Middle frontal gyrus (tissue), 1 donor: ENCODE data around the gene METRNL.

Source experiments
- DNase-seq: peaks from one replicate; pipeline ENCODE4 v3.0.0-alpha.2; 2015; ENCODE audit warnings: low spot score; ENCODE audit errors: extremely low spot score

Gene METRNL

DNA sequence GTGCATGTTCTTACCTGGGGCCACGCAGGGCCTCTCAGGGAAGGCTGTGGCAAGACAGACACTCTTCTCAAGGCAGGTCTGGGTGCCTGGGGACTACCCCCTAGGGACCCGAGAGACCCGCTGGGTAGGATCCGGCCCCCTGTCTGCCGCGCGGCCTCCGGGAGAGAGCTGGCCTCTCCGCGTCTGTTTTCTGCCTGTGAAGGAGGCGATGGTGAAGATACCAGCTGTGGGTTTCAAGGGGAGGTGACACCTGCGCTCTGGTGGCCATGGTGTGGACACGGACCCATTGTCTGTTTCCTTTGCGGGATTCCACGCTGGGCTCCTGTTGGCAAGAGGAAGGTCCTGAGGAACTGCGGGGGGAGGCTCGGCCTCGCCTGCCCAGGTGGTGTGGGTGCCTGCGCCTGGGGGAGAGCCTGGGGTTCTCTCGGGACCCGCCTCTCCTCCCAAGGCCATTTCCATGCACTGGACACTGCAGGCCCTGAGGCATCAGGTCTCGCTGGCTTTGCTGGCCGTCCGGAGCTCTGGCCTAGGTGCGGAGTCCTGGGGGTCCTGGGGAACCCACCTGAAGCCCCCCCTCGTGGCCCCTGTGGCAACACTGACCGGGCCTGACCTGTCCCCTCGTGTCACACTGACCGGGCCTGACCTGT lies 12.2 kb upstream of the METRNL start:
- no peak for DNase-seq

DNA sequence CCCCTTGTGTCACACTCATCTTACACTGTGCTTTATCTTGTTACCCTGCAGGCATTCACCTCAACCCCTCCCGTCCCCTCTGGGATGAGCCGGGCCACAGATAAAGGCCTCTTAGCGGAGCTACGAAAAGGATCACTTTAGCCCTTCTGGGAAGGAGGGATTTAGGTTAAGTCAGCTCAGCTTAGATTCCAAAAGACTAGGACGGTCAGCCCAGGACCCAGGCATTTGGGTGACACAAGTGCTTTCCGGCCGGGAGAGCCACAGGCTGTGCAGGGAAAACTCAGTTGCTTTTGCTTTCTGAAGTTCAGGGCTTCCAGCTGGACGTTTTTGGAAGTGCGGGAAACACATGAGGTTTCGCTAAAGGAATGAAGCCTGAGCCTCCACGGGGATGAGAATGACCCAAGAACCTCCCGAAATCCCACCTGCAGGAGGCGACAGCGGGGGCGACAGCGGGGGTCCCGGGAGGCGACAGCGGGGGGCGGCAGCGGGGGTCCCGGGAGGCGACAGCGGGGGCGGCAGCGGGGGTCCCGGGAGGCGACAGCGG lies 11.6 kb upstream of the METRNL start:
- no peak for DNase-seq

DNA sequence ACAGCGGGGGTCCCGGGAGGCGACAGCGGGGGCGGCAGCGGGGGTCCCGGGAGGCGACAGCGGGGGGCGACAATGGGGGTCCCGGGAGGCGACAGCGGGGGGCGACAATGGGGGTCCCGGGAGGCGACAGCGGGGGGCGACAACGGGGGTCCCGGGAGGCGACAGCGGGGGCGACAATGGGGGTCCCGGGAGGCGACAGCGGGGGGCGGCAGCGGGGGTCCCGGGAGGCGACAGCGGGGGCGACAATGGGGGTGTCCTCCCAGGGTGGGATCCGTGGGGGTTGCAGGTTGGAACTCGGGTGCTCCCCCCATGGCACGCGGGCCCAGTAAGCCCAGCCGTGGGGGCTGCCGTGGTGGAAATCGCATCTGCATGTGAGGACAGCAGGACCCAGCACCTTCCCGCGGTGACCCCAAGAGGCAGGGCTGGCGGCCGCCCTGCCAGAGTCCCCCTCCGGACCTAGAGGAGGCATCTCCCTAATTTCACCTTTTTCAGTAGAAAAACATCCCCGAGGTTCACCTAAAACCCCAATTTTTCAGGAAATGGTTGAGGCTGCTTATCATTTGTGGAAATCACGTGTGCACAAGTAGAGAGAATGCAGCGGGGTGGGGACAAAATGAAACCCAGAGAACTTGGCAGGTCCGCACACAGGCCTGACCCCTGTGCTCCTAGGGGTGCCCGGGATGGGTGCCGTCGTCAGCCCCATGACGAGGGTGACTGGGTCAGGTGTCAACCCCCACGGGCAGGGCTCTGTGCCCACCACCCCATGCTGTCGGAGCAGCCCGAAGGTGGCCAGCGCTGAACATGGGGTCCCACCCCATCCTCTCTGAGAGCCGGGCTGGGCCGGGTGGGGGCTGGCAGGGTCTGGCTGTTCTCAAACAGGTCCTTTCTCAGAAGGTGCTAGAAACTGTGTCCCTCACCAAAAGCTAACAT lies 10.5 kb upstream of the METRNL start:
- no peak for DNase-seq

GRCh38 chr17:83069571-83069906 lies 9.9 kb upstream of the METRNL start:
- DNase-seq = no peak

- DNase-seq = no peak
Measured at GRCh38 chr17:83069931-83070742, 9.3 kb upstream of the METRNL start.

GRCh38 chr17:83070800-83071341 lies 8.5 kb upstream of the METRNL start:
- no peak for DNase-seq

- DNase-seq = no peak
Measured at GRCh38 chr17:83071365-83071764, 8.0 kb upstream of the METRNL start.

- no peak for DNase-seq
Measured at GRCh38 chr17:83071966-83072562, 7.3 kb upstream of the METRNL start.

GRCh38 chr17:83072600-83073358 lies 6.6 kb upstream of the METRNL start:
- DNase-seq = no peak

DNA sequence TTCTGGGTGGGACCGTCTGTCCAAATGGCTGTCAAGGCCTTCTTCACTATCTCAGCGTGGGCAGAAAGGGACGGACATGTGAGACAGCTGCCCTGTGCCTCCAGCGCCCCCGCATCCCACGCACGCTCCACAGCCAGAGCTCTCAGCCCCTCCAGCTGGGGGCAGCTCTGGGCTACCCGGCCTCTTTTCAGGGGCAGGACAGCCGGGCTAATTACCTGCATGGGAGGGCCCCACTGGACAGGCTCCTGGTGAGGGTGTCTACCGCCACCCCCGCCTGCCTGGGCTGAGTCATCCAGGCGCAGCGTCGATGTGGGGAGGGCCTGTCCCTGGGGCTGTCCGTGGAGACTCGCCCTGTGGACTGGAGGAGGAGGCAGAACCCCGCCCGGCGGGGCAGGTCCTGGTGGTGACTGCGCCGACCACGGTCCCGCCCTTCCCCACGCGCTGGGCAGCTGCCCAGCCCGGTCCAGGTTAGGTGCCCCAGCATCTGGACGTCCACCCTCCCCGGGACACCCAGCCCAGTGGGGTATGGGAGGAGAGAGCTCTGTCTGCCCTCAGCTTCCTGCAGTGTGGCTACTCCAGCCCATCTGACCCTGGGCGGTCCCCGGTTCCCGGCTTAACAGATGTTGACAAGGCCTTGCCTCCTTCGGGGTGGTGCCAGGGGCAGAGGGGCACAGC lies 5.9 kb upstream of the METRNL start:
- DNase-seq = no peak

DNA sequence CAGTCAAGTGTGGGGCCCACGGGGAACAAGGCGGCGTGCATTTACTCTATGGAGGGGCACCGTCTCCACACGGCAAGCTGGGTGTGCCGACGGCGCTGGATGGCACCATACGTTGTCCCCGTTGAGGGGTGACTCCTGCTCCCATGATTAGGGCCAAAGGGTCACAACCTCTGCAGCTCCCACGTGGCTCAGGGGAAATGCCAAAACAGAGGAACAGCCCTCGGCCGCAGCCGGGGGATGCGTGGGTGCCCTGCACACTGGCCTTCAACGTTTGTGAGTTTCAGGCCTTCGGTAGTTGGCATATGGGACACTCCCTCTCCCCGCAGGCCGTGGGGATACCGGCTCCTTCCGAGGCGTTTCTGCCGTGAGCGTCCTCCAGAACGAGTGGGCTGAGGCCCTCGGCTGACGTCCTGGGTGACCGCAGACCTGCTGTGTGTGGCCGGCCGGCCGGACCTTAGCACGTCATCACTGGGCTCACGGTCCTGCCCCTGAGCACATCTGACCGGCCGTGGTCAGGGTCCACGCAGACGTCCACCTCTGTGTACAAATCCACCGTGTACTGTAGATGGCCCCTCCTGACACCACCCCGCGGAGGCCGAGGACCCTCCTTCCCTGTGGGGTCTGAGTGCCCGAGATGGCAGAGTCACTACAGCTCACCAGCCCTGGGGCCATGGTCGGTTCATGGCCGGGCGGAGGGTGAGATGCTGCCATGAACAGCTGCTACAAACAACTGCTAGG lies 4.8 kb upstream of the METRNL start:
- no peak for DNase-seq

DNA sequence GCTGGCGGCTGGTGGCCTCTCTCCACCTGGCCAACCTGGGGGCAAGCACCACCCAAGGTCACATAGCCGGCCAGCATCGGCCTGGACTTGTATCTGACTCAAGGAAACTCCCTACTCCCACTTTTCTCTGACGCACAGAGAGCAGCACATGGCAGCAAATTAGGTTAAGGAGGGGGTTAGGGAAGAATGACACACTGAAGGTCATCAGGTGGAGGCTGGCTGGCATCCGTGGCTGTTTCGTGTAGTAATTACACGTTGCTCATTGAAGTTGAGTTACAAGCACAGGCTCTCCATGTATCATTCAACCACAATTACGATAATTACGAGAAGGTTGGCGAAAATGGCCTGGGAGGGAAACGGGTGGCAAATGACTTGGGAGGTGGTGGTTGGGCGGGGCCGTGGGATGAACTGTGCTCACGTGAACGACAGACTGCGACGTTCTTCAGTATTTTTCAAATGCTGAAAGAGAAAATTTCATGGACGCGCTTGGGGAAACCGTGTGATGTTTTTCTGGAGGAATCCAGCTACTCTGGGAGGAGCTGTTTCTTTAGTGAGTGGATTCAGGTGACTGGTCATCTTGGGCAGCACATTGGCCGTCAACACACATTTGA lies 4.0 kb upstream of the METRNL start:
- DNase-seq = no peak

DNA sequence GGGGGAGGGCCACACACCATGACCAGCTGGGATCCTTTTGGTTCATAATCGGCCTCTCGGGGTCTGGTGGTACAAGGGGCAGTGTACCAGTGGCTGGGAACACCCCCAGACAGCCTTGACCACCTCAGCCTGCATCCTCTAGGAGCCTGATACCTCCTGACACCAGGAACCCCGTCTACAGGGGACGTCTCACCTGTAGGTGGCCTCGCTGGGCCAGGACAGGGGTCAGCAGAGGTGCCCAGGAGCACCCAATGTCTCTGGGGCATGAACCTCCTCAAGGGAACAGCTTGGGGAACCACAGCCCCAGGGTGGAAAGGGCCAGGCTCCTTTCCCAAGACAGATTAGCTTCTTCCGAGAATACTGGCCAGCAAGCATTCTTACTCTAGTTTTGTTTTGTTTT lies 2.5 kb upstream of the METRNL start:
- DNase-seq = no peak

- DNase-seq = no peak
Measured at GRCh38 chr17:83077411-83077810, 2.0 kb upstream of the METRNL start.

GRCh38 chr17:83077939-83078338 lies 1.5 kb upstream of the METRNL start:
- no peak for DNase-seq

GRCh38 chr17:83078378-83079351 lies 744 bp upstream of the METRNL start:
- no peak for DNase-seq

- no peak for DNase-seq
Measured at GRCh38 chr17:83079766-83080578, 563 bp downstream of the METRNL start.
